SK-N-SH (cell line): Measurements from ENCODE around the gene ULBP1. TPM values are rescaled to one million over a fixed set of nuclear protein-coding genes. Genes with fewer than 3 reads are reported as not detected.
"Not testable (repeated sequence)": the region's sequence is repeated elsewhere in the genome, so short reads cannot be mapped to it uniquely, and the experiment has no call there.

ENCODE experiments used
- CTCF ChIA-PET: fragments of 300-600, 350-600 bp; formaldehyde crosslinking; extraction: SDS; loops from one replicate; lab custom pipeline; 2021; lab: Yijun Ruan, JAX
- POLR2A ChIA-PET: fragments of 350-600 bp; sonication (Branson Sonifier 250); formaldehyde crosslinking; extraction: SDS; loops from one replicate; lab custom pipeline; 2020; ENCODE audit warnings: antibody characterized with exemption, inconsistent platforms; lab: Yijun Ruan, JAX
- DNase-seq: peaks from one replicate; pipeline ENCODE4 v3.0.0; 2012
- H2AFZ ChIP-seq: fragments of 200-600 bp; sonication (generic); 2 replicates; pipeline ENCODE4 v1.8.1; 2016; ENCODE audit warnings: antibody characterized with exemption, mild to moderate bottlenecking, low read depth
- H3F3A ChIP-seq: fragments of 200-600 bp; sonication (generic); replicated peaks from 2 replicates; pipeline ENCODE3; 2016; ENCODE audit warnings: antibody characterized with exemption, mild to moderate bottlenecking; ENCODE audit not compliant: insufficient read depth
- H3K27ac ChIP-seq, 2 experiments: fragments of 200-500 bp in 1 of 2; fragments of 200-600 bp in 1 of 2; sonication (Bioruptor generic) in 1 of 2; sonication (generic), shearing (Covaris generic) in 1 of 2; 2 replicates each; pipeline versions ENCODE4 v1.5.1 to v1.6.1; 2014 to 2016; ENCODE audit warnings: low read depth in 2 of 2, inconsistent platforms in 1 of 2, low read length in 1 of 2, mild to moderate bottlenecking in 1 of 2, mixed read lengths in 1 of 2
- H3K27me3 ChIP-seq: fragments of 200-600 bp; sonication (generic), shearing (Covaris generic); 2 replicates; pipeline ENCODE4 v1.6.1; 2016; ENCODE audit warnings: mixed run types; ENCODE audit not compliant: insufficient read depth
- H3K36me3 ChIP-seq, 2 experiments: fragments of 200-500 bp in 1 of 2; fragments of 200-600 bp in 1 of 2; sonication (Bioruptor generic) in 1 of 2; sonication (generic) in 1 of 2; replicated peaks in 1 of 2; 2 replicates each; pipeline versions ENCODE3 to v1.5.1; 2014 to 2016; ENCODE audit warnings: low read length in 1 of 2, mild to moderate bottlenecking in 1 of 2; ENCODE audit not compliant: insufficient read depth in 2 of 2, control insufficient read depth in 1 of 2
- H3K4me1 ChIP-seq, 2 experiments: fragments of 200-500 bp in 1 of 2; fragments of 200-600 bp in 1 of 2; sonication (Bioruptor generic) in 1 of 2; sonication (generic), shearing (Covaris generic) in 1 of 2; 2 replicates each; pipeline versions ENCODE4 v1.5.1 to v1.6.1; 2014 to 2016; ENCODE audit warnings: low read depth in 1 of 2, low read length in 1 of 2, mixed run types in 1 of 2; ENCODE audit not compliant: insufficient read depth in 2 of 2, control insufficient read depth in 1 of 2
- H3K4me2 ChIP-seq: fragments of 200-600 bp; sonication (generic), shearing (Covaris generic); 2 replicates; pipeline ENCODE4 v1.6.1; 2017; ENCODE audit warnings: mixed run types
- H3K4me3 ChIP-seq, 2 experiments: fragments of 200-500 bp in 1 of 2; fragments of 200-600 bp in 1 of 2; sonication (Bioruptor generic) in 1 of 2; sonication (generic), shearing (Covaris generic) in 1 of 2; 2 replicates each; pipeline versions ENCODE4 v1.5.1 to v1.8.1; 2014 to 2016; ENCODE audit warnings: low read depth in 2 of 2, inconsistent platforms in 1 of 2, low read length in 1 of 2, mild to moderate bottlenecking in 1 of 2, mixed read lengths in 1 of 2, moderate library complexity in 1 of 2
- H3K79me2 ChIP-seq: fragments of 200-600 bp; sonication (generic); 2 replicates; pipeline ENCODE4 v1.8.1; 2017; ENCODE audit warnings: mild to moderate bottlenecking; ENCODE audit not compliant: insufficient read depth
- H3K9ac ChIP-seq: fragments of 200-600 bp; sonication (generic); 2 replicates; pipeline ENCODE4 v1.6.1; 2017; ENCODE audit warnings: mixed run types
- H3K9me2 ChIP-seq: fragments of 200-600 bp; sonication (generic); 2 replicates; pipeline ENCODE4 v1.6.1; 2017; ENCODE audit warnings: mixed run types
- H3K9me3 ChIP-seq: fragments of 200-600 bp; sonication (generic); 2 replicates; pipeline ENCODE4 v1.6.1; 2017; ENCODE audit warnings: mixed run types, mild to moderate bottlenecking, moderate library complexity
- H4K20me1 ChIP-seq: fragments of 200-600 bp; sonication (generic); 2 replicates; pipeline ENCODE4 v1.6.1; 2017; ENCODE audit warnings: mild to moderate bottlenecking, mixed run types; ENCODE audit not compliant: insufficient read depth
- EP300 ChIP-seq, 2 experiments: IDR thresholded peaks; 2 replicates each; pipeline versions ENCODE4 v1.4.0 to v1.6.1; 2012; ENCODE audit warnings: borderline replicate concordance in 1 of 2, low read depth in 1 of 2, low read length in 1 of 2
- GABPA ChIP-seq: IDR thresholded peaks from 2 replicates; pipeline ENCODE4 v1.4.0; 2012; ENCODE audit warnings: low read depth, mild to moderate bottlenecking
- MAX ChIP-seq: IDR thresholded peaks from 2 replicates; pipeline ENCODE4 v1.4.0; 2012; ENCODE audit warnings: low read depth
- MEF2A ChIP-seq: IDR thresholded peaks from 2 replicates; pipeline ENCODE4 v1.4.0; 2012; ENCODE audit warnings: low read depth, borderline replicate concordance
- MXI1 ChIP-seq: IDR thresholded peaks from 2 replicates; pipeline ENCODE4 v1.6.1; 2012; ENCODE audit warnings: mild to moderate bottlenecking, low read depth, low read length, improper control_type of control experiment
- NFIC ChIP-seq: IDR thresholded peaks from 2 replicates; pipeline ENCODE4 v1.4.0; 2012; ENCODE audit warnings: borderline replicate concordance
- NRF1 ChIP-seq: IDR thresholded peaks from 2 replicates; pipeline ENCODE4 v1.6.1; 2012; ENCODE audit warnings: low read depth, mild to moderate bottlenecking, low read length
- RCOR1 ChIP-seq: fragments of 150-350 bp; IDR thresholded peaks from 2 replicates; pipeline ENCODE4 v1.6.1; 2017; ENCODE audit warnings: antibody characterized with exemption, low read length
- USF2 ChIP-seq: fragments of 150-350 bp; IDR thresholded peaks from 2 replicates; pipeline ENCODE4 v1.6.1; 2017; ENCODE audit warnings: antibody characterized with exemption, low read length, low read depth, borderline replicate concordance
- WGBS: methylation state at CpG from one replicate; pipeline ENCODE4 v1.1.6; 2017; ENCODE audit warnings: low lambda C conversion rate; 5-methylcytosine and 5-hydroxymethylcytosine counted together
- polyA plus RNA-seq, 3 experiments: library from polyadenylated mRNA; depleted of rRNA; stranded (reverse); fragments of >200 nt; gene quantifications; 2 replicates each; pipeline ENCODE4 v1.2.3, GENCODE V29; 2012

Gene ULBP1
- polyA plus RNA-seq, 1 of the 3 experiments (the other 2 are of a cell fraction) = 0.02 TPM

GRCh38 chr6:149969635-149970034 lies 5.9 kb downstream of the ULBP1 start:
- Histone ChIP-seq H3K4me2 (no peak overlapping the region), H3K9ac (no peak overlapping the region), H3K36me3 (no peaks in the 10 kb centered on the region), H3K4me3 (no peak overlapping the region), H3K79me2 (no peaks in the 10 kb centered on the region), H3K9me2 (no peaks in the 10 kb centered on the region), H3K4me1 (peaks cover 0 to 6% of the 10 kb centered on the region in 2 experiments; a peak in 1 of 4 replicates), H3K9me3 (no peaks in the 10 kb centered on the region), H4K20me1 (no peaks in the 10 kb centered on the region), H3F3A (no peaks in the 10 kb centered on the region), H2AFZ (no peak overlapping the region), H3K27ac (no peak overlapping the region), H3K27me3 (peaks cover 31% of the 10 kb centered on the region)
- ChIA-PET POLR2A (no interaction called here), CTCF (no interaction called here)
- no peak for DNase-seq
- TF ChIP-seq MAX (no peak), EP300 (IDR thresholded peaks at IDR 0.05; ENCODE audit: borderline replicate concordance in 1 of 2, low read depth in 1 of 2, low read length in 1 of 2) (no peak), GABPA (no peak), MEF2A (no peak)
- WGBS = 8% methylated on average over 2 of the region's 2 CpGs

- H3K9ac ChIP-seq, DNase-seq, H3K27ac ChIP-seq, H3K79me2 ChIP-seq, H4K20me1 ChIP-seq, H3F3A ChIP-seq, CTCF ChIA-PET, H3K9me3 ChIP-seq, H3K4me2 ChIP-seq, H3K9me2 ChIP-seq, H2AFZ ChIP-seq, H3K4me1 ChIP-seq, H3K4me3 ChIP-seq, POLR2A ChIA-PET, H3K36me3 ChIP-seq: not testable (repeated sequence)
- 0% methylated on average over 3 of the region's 6 CpGs for WGBS
- H3K27me3 ChIP-seq = peaks cover 28% of the 10 kb centered on the region; the same call in 1 of the 2 replicates
These were observed 10.7 kb downstream of the ULBP1 start for GRCh38 chr6:149974394-149974793.

GRCh38 chr6:149974825-149975224 lies 11.1 kb downstream of the ULBP1 start:
- POLR2A ChIA-PET = no interaction called here
- Histone ChIP-seq H2AFZ (no peak overlapping the region), H3K4me3 (no peak overlapping the region), H3F3A (no peaks in the 10 kb centered on the region), H3K27me3 (peaks cover 25% of the 10 kb centered on the region; the same call in 1 of the 2 replicates), H3K36me3 (no peaks in the 10 kb centered on the region), H3K4me1 (no peaks in the 10 kb centered on the region), H3K4me2 (no peak overlapping the region), H3K9me2 (no peaks in the 10 kb centered on the region), H3K9me3 (no peaks in the 10 kb centered on the region), H3K27ac (no peak overlapping the region), H3K9ac (no peak overlapping the region), H4K20me1 (no peaks in the 10 kb centered on the region), H3K79me2 (no peaks in the 10 kb centered on the region)
- CTCF ChIA-PET = no interaction called here
- DNase-seq = no peak
- WGBS = 3% methylated on average over 3 of the region's 3 CpGs
- TF ChIP-seq MEF2A = no peak
- TF ChIP-seq RCOR1 = no peak
- TF ChIP-seq USF2 = no peak
- TF ChIP-seq NRF1 = no peak
- TF ChIP-seq MXI1 = no peak
- TF ChIP-seq NFIC = no peak
